ENCODE results near the gene XCL1.

XCL1 gene

GRCh38 chr1:168553680-168554553 is 22.5 kb upstream of the XCL1 start:
- Histone ChIP-seq H3K9ac (ENCODE audit: low read depth, low read length) (no peak overlapping the region), H3K36me3 (ENCODE audit: control insufficient read depth, insufficient read depth, low read length) (no peaks in the 10 kb centered on the region), H3K4me3 (ENCODE audit: low read depth, low read length) (no peak overlapping the region), H3K4me1 (ENCODE audit: control insufficient read depth, insufficient read depth, low read length) (peaks cover 5% of the 10 kb centered on the region), H3K9me3 (ENCODE audit: control insufficient read depth, insufficient read depth, low read length) (no peaks in the 10 kb centered on the region), H3K27me3 (ENCODE audit: control insufficient read depth, insufficient read depth, low read length) (no peaks in the 10 kb centered on the region)

- Histone ChIP-seq H3K36me3 (ENCODE audit: control insufficient read depth, insufficient read depth, low read length) (no peaks in the 10 kb centered on the region), H3K27me3 (ENCODE audit: control insufficient read depth, insufficient read depth, low read length) (no peaks in the 10 kb centered on the region), H3K9me3 (ENCODE audit: control insufficient read depth, insufficient read depth, low read length) (no peaks in the 10 kb centered on the region), H3K4me1 (ENCODE audit: control insufficient read depth, insufficient read depth, low read length) (peaks cover 5% of the 10 kb centered on the region), H3K4me3 (ENCODE audit: low read depth, low read length) (no peak overlapping the region), H3K9ac (ENCODE audit: low read depth, low read length) (no peak overlapping the region)
These were observed 21.6 kb upstream of the XCL1 start for GRCh38 chr1:168554603-168555483.

- Histone ChIP-seq H3K36me3 (ENCODE audit: control insufficient read depth, insufficient read depth, low read length) (no peaks in the 10 kb centered on the region), H3K27me3 (ENCODE audit: control insufficient read depth, insufficient read depth, low read length) (no peaks in the 10 kb centered on the region), H3K9ac (ENCODE audit: low read depth, low read length) (no peak overlapping the region), H3K4me1 (ENCODE audit: control insufficient read depth, insufficient read depth, low read length) (peaks cover 5% of the 10 kb centered on the region), H3K4me3 (ENCODE audit: low read depth, low read length) (no peak overlapping the region), H3K9me3 (ENCODE audit: control insufficient read depth, insufficient read depth, low read length) (no peaks in the 10 kb centered on the region)
These were observed 20.8 kb upstream of the XCL1 start for GRCh38 chr1:168555508-168556046.

GRCh38 chr1:168556647-168557046 is 19.8 kb upstream of the XCL1 start:
- Histone ChIP-seq H3K9me3 (ENCODE audit: control insufficient read depth, insufficient read depth, low read length) (no peaks in the 10 kb centered on the region), H3K4me1 (ENCODE audit: control insufficient read depth, insufficient read depth, low read length) (peaks cover 5% of the 10 kb centered on the region), H3K4me3 (ENCODE audit: low read depth, low read length) (no peak overlapping the region), H3K9ac (ENCODE audit: low read depth, low read length) (no peak overlapping the region), H3K36me3 (ENCODE audit: control insufficient read depth, insufficient read depth, low read length) (no peaks in the 10 kb centered on the region), H3K27me3 (ENCODE audit: control insufficient read depth, insufficient read depth, low read length) (no peaks in the 10 kb centered on the region)

- Histone ChIP-seq H3K9ac (ENCODE audit: low read depth, low read length) (no peak overlapping the region), H3K9me3 (ENCODE audit: control insufficient read depth, insufficient read depth, low read length) (no peaks in the 10 kb centered on the region), H3K36me3 (ENCODE audit: control insufficient read depth, insufficient read depth, low read length) (no peaks in the 10 kb centered on the region), H3K4me1 (ENCODE audit: control insufficient read depth, insufficient read depth, low read length) (peaks cover 2% of the 10 kb centered on the region), H3K4me3 (ENCODE audit: low read depth, low read length) (no peak overlapping the region), H3K27me3 (ENCODE audit: control insufficient read depth, insufficient read depth, low read length) (no peaks in the 10 kb centered on the region)
These were observed 16.0 kb upstream of the XCL1 start for GRCh38 chr1:168560370-168560769.

- H3K4me1 ChIP-seq (ENCODE audit: control insufficient read depth, insufficient read depth, low read length), result no peaks in the 10 kb centered on the region
- H3K9ac ChIP-seq (ENCODE audit: low read depth, low read length), result no peak overlapping the region
- H3K27me3 ChIP-seq (ENCODE audit: control insufficient read depth, insufficient read depth, low read length), result no peaks in the 10 kb centered on the region
- no peaks in the 10 kb centered on the region for H3K36me3 ChIP-seq (ENCODE audit: control insufficient read depth, insufficient read depth, low read length)
- H3K9me3 ChIP-seq (ENCODE audit: control insufficient read depth, insufficient read depth, low read length), result no peaks in the 10 kb centered on the region
- no peak overlapping the region for H3K4me3 ChIP-seq (ENCODE audit: low read depth, low read length)
These were observed 14.4 kb upstream of the XCL1 start for GRCh38 chr1:168561989-168562388.

- no peaks in the 10 kb centered on the region for H3K27me3 ChIP-seq (ENCODE audit: control insufficient read depth, insufficient read depth, low read length)
- H3K36me3 ChIP-seq (ENCODE audit: control insufficient read depth, insufficient read depth, low read length), result no peaks in the 10 kb centered on the region
- H3K4me1 ChIP-seq (ENCODE audit: control insufficient read depth, insufficient read depth, low read length), result peaks cover 6% of the 10 kb centered on the region
- no peaks in the 10 kb centered on the region for H3K9me3 ChIP-seq (ENCODE audit: control insufficient read depth, insufficient read depth, low read length)
- no peak overlapping the region for H3K4me3 ChIP-seq (ENCODE audit: low read depth, low read length)
- H3K9ac ChIP-seq (ENCODE audit: low read depth, low read length), result no peak overlapping the region
These were observed 10.6 kb upstream of the XCL1 start for GRCh38 chr1:168565825-168566224.

GRCh38 chr1:168567007-168567406 is 9.4 kb upstream of the XCL1 start:
- Histone ChIP-seq H3K4me3 (ENCODE audit: low read depth, low read length) (no peak overlapping the region), H3K4me1 (ENCODE audit: control insufficient read depth, insufficient read depth, low read length) (peaks cover 10% of the 10 kb centered on the region), H3K27me3 (ENCODE audit: control insufficient read depth, insufficient read depth, low read length) (no peaks in the 10 kb centered on the region), H3K9me3 (ENCODE audit: control insufficient read depth, insufficient read depth, low read length) (no peaks in the 10 kb centered on the region), H3K9ac (ENCODE audit: low read depth, low read length) (no peak overlapping the region), H3K36me3 (ENCODE audit: control insufficient read depth, insufficient read depth, low read length) (no peaks in the 10 kb centered on the region)

GRCh38 chr1:168567568-168567967 is 8.8 kb upstream of the XCL1 start:
- no peak overlapping the region for H3K9ac ChIP-seq (ENCODE audit: low read depth, low read length)

GRCh38 chr1:168568346-168568745 is 8.1 kb upstream of the XCL1 start:
- no peak overlapping the region for H3K4me3 ChIP-seq (ENCODE audit: low read depth, low read length)
- H3K27me3 ChIP-seq (ENCODE audit: control insufficient read depth, insufficient read depth, low read length), result no peaks in the 10 kb centered on the region
- H3K36me3 ChIP-seq (ENCODE audit: control insufficient read depth, insufficient read depth, low read length), result no peaks in the 10 kb centered on the region
- H3K9ac ChIP-seq (ENCODE audit: low read depth, low read length), result no peak overlapping the region
- H3K9me3 ChIP-seq (ENCODE audit: control insufficient read depth, insufficient read depth, low read length), result no peaks in the 10 kb centered on the region
- peaks cover 12% of the 10 kb centered on the region for H3K4me1 ChIP-seq (ENCODE audit: control insufficient read depth, insufficient read depth, low read length)

More at GRCh38 chr1:168567568-168567967, 8.8 kb upstream of the XCL1 start:
- Histone ChIP-seq H3K4me1 (ENCODE audit: control insufficient read depth, insufficient read depth, low read length) (peaks cover 12% of the 10 kb centered on the region), H3K9me3 (ENCODE audit: control insufficient read depth, insufficient read depth, low read length) (no peaks in the 10 kb centered on the region), H3K4me3 (ENCODE audit: low read depth, low read length) (no peak overlapping the region), H3K36me3 (ENCODE audit: control insufficient read depth, insufficient read depth, low read length) (no peaks in the 10 kb centered on the region), H3K27me3 (ENCODE audit: control insufficient read depth, insufficient read depth, low read length) (no peaks in the 10 kb centered on the region)

GRCh38 chr1:168570652-168571051 is 5.8 kb upstream of the XCL1 start:
- Histone ChIP-seq H3K27me3 (ENCODE audit: control insufficient read depth, insufficient read depth, low read length) (no peaks in the 10 kb centered on the region), H3K9me3 (ENCODE audit: control insufficient read depth, insufficient read depth, low read length) (no peaks in the 10 kb centered on the region), H3K4me1 (ENCODE audit: control insufficient read depth, insufficient read depth, low read length) (peaks cover 12% of the 10 kb centered on the region), H3K9ac (ENCODE audit: low read depth, low read length) (no peak overlapping the region), H3K4me3 (ENCODE audit: low read depth, low read length) (no peak overlapping the region), H3K36me3 (ENCODE audit: control insufficient read depth, insufficient read depth, low read length) (no peaks in the 10 kb centered on the region)

All from iPS-15b (cell line).